Activated B cell treated with CpG ODN at 0.5 μM for 24 hours (primary cell): ENCODE data around the gene ATP8A2. TPM values are rescaled to one million over a fixed set of nuclear protein-coding genes. Genes with fewer than 3 reads are reported as not detected.

Experiments used
- ATAC-seq: fragments of 200-7000 bp; cut with Tn5 transposase; one replicate; pipeline ENCODE4 v1.10.0; 2021; ENCODE audit warnings: low read depth, mild to moderate bottlenecking, moderate library complexity
- CTCF ChIA-PET: fragments of 350-600 bp; sonication (Branson Sonifier 250); formaldehyde crosslinking; loops from one replicate; lab custom pipeline; 2021; ENCODE audit warnings: antibody characterized with exemption; lab: Charles Lee
- POLR2A ChIA-PET: fragments of 350-600 bp; sonication (Branson Sonifier 250); formaldehyde crosslinking; loops from one replicate; lab custom pipeline; 2021; ENCODE audit warnings: antibody characterized with exemption; lab: Charles Lee
- DNase-seq: peaks from one replicate; pipeline ENCODE4 v3.0.0; 2022
- H3K27ac Mint-ChIP-seq: one replicate; pipeline ENCODE4 v1.8.0; 2020; ENCODE audit warnings: mixed read lengths
- H3K27me3 Mint-ChIP-seq: one replicate; pipeline ENCODE4 v1.8.0; 2021; ENCODE audit warnings: mixed read lengths
- H3K36me3 Mint-ChIP-seq: one replicate; pipeline ENCODE4 v1.8.0; 2021; ENCODE audit warnings: low read depth, mixed read lengths
- H3K4me1 Mint-ChIP-seq: one replicate; pipeline ENCODE4 v1.8.0; 2021; ENCODE audit warnings: mixed read lengths
- H3K4me3 Mint-ChIP-seq: one replicate; pipeline ENCODE4 v1.8.0; 2020; ENCODE audit warnings: mild to moderate bottlenecking, mixed read lengths
- H3K9me3 Mint-ChIP-seq: one replicate; pipeline ENCODE4 v1.8.0; 2020; ENCODE audit warnings: mixed read lengths
- intact Hi-C: fragments of 100-400 bp; cut with micrococcal nuclease; formaldehyde crosslinking; loops from one replicate; pipeline ENCODE4 v1.15.1; 2024
- total RNA-seq: library from RNA; stranded (reverse); gene quantifications from 2 replicates; pipeline ENCODE4 v1.2.3, GENCODE V29; 2022
- TF ChIP-seq, protein P1 (sequence below): fragments of 200-600 bp; IDR thresholded peaks from one replicate; pipeline ENCODE4 v1.8.0; 2022; ENCODE audit warnings: antibody characterized with exemption, mild to moderate bottlenecking

Gene ATP8A2
- total RNA-seq, 1 donor from 2014 or later, result not detected

- no peak for DNase-seq
- Mint-ChIP-seq H3K4me3 (no peak overlapping the region), H3K4me1 (no peaks in the 10 kb centered on the region), H3K36me3 (no peaks in the 10 kb centered on the region), H3K9me3 (no peaks in the 10 kb centered on the region), H3K27me3 (peaks cover 4% of the 10 kb centered on the region), H3K27ac (no peak overlapping the region)
- ChIA-PET CTCF (no interaction called here), POLR2A (no interaction called here)
- intact Hi-C loops, result no loop called here
- no peak for ATAC-seq
- TF ChIP-seq, protein P1, sequence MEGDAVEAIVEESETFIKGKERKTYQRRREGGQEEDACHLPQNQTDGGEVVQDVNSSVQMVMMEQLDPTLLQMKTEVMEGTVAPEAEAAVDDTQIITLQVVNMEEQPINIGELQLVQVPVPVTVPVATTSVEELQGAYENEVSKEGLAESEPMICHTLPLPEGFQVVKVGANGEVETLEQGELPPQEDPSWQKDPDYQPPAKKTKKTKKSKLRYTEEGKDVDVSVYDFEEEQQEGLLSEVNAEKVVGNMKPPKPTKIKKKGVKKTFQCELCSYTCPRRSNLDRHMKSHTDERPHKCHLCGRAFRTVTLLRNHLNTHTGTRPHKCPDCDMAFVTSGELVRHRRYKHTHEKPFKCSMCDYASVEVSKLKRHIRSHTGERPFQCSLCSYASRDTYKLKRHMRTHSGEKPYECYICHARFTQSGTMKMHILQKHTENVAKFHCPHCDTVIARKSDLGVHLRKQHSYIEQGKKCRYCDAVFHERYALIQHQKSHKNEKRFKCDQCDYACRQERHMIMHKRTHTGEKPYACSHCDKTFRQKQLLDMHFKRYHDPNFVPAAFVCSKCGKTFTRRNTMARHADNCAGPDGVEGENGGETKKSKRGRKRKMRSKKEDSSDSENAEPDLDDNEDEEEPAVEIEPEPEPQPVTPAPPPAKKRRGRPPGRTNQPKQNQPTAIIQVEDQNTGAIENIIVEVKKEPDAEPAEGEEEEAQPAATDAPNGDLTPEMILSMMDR, result no peak
Observed at GRCh38 chr13:25733001-25733491, 361.3 kb downstream of the ATP8A2 start.

GRCh38 chr13:25733696-25734435 is 362.1 kb downstream of the ATP8A2 start:
- no peaks in the 10 kb centered on the region for H3K9me3 Mint-ChIP-seq
- ChIA-PET CTCF (no interaction called here), POLR2A (no interaction called here)
- no peak overlapping the region for H3K27ac Mint-ChIP-seq
- H3K27me3 Mint-ChIP-seq, result peaks cover 4% of the 10 kb centered on the region
- DNase-seq, result no peak
- no peak for ATAC-seq
- no peaks in the 10 kb centered on the region for H3K36me3 Mint-ChIP-seq
- intact Hi-C loops, result no loop called here
- H3K4me3 Mint-ChIP-seq, result no peak overlapping the region
- TF ChIP-seq, protein P1, result no peak
- no peaks in the 10 kb centered on the region for H3K4me1 Mint-ChIP-seq

- DNase-seq (no peak), ATAC-seq (no peak)
- H3K36me3 Mint-ChIP-seq, result no peaks in the 10 kb centered on the region
- H3K4me3 Mint-ChIP-seq, result no peak overlapping the region
- H3K9me3 Mint-ChIP-seq, result no peaks in the 10 kb centered on the region
- H3K4me1 Mint-ChIP-seq, result no peaks in the 10 kb centered on the region
- intact Hi-C loops, result no loop called here
- ChIA-PET CTCF (no interaction called here), POLR2A (no interaction called here)
- no peaks in the 10 kb centered on the region for H3K27me3 Mint-ChIP-seq
- no peak overlapping the region for H3K27ac Mint-ChIP-seq
- TF ChIP-seq, protein P1, result no peak
Observed at GRCh38 chr13:25738342-25739196, 366.8 kb downstream of the ATP8A2 start.

- POLR2A ChIA-PET, result no interaction called here
- intact Hi-C loops, result no loop called here
- Mint-ChIP-seq H3K4me1 (no peaks in the 10 kb centered on the region), H3K36me3 (no peaks in the 10 kb centered on the region), H3K27me3 (no peaks in the 10 kb centered on the region), H3K9me3 (no peaks in the 10 kb centered on the region), H3K4me3 (no peak overlapping the region), H3K27ac (no peak overlapping the region)
- CTCF ChIA-PET, result no interaction called here
- no peak for DNase-seq
- ATAC-seq, result no peak
- TF ChIP-seq, protein P1, result no peak
Observed at GRCh38 chr13:25739376-25739775, 367.6 kb downstream of the ATP8A2 start.

- H3K9me3 Mint-ChIP-seq, result no peaks in the 10 kb centered on the region
- CTCF ChIA-PET, result no interaction called here
Observed at GRCh38 chr13:25741796-25742195, 370.0 kb downstream of the ATP8A2 start.

More at GRCh38 chr13:25741796-25742195, 370.0 kb downstream of the ATP8A2 start:
- Mint-ChIP-seq H3K4me1 (no peaks in the 10 kb centered on the region), H3K27me3 (no peaks in the 10 kb centered on the region), H3K36me3 (no peaks in the 10 kb centered on the region), H3K4me3 (no peak overlapping the region), H3K27ac (no peak overlapping the region)
- intact Hi-C loops, result no loop called here
- no peak for ATAC-seq
- TF ChIP-seq, protein P1, result no peak
- POLR2A ChIA-PET, result no interaction called here
- DNase-seq, result no peak
